Cardiac fibroblast (primary cell): ENCODE measurements around the gene FAM83G.

Experiments
- DNase-seq, 2 donors: peaks; one replicate each; pipeline versions ENCODE4 v3.0.0 to v3.0.0-alpha.2; 2010; ENCODE audit warnings: low read depth in 2 of 2
- H3K4me3 ChIP-seq, 2 donors: replicated peaks in 1 of 2; 1 replicate in 1 of 2; 2 replicates in 1 of 2; pipeline ENCODE4 v1.5.1; 2011; ENCODE audit warnings: low read depth in 2 of 2, low read length in 2 of 2, mild to moderate bottlenecking in 2 of 2, moderate library complexity in 1 of 2
- CTCF ChIP-seq: IDR thresholded peaks from one replicate; pipeline ENCODE4 v1.5.1; 2011; ENCODE audit warnings: low read depth, mild to moderate bottlenecking, low read length, inconsistent platforms

The FAM83G gene

GRCh38 chr17:18978655-18979054 lies 25.9 kb downstream of the FAM83G start:
- no peak overlapping the region for H3K4me3 ChIP-seq
- no peak for DNase-seq
- no peak for TF ChIP-seq CTCF

GRCh38 chr17:18978050-18978449 lies 26.5 kb downstream of the FAM83G start:
- no peak for TF ChIP-seq CTCF
- H3K4me3 ChIP-seq: no peak overlapping the region
- DNase-seq: no peak

GRCh38 chr17:18977646-18978045 lies 26.9 kb downstream of the FAM83G start:
- no peak overlapping the region for H3K4me3 ChIP-seq
- no peak for TF ChIP-seq CTCF
- DNase-seq: no peak

GRCh38 chr17:18977021-18977420 lies 27.5 kb downstream of the FAM83G start:
- no peak for TF ChIP-seq CTCF
- H3K4me3 ChIP-seq: no peak overlapping the region
- DNase-seq: no peak

DNA sequence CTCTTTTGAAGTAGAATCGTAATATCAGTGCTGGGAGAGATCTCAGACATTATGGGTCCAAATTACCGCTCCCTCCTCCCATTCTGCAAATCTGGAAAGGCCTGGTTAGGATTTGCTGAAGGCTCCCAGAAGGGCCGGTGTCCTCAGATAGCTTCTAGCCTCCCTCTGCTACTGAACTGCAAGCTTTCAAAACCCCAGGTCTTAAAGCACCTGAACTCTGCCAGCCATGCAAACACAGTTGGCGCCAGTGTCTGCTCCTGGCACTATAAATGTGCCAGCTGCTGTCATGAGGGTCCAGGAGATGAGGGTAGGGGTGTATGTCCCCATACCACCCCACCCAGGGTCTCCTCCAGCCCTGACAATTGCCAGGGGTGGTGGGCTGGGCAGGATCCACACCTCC lies 28.4 kb downstream of the FAM83G start:
- DNase-seq: no peak
- TF ChIP-seq CTCF: no peak
- no peak overlapping the region for H3K4me3 ChIP-seq

GRCh38 chr17:18975597-18975996 lies 29.0 kb downstream of the FAM83G start:
- TF ChIP-seq CTCF: no peak
- no peak for DNase-seq
- H3K4me3 ChIP-seq: no peak overlapping the region

- TF ChIP-seq CTCF: no peak
- DNase-seq: no peak
- no peak overlapping the region for H3K4me3 ChIP-seq
These were observed 30.0 kb downstream of the FAM83G start for GRCh38 chr17:18974407-18975149.
